NCI-H2196 (cell line): Measurements from ENCODE around the gene TMEM174.

Experiments
- DNase-seq: peaks from one replicate; lab custom pipeline; 2025; ENCODE audit not compliant: unreplicated experiment; lab: John Stamatoyannopoulos, UW

TMEM174 gene

DNA sequence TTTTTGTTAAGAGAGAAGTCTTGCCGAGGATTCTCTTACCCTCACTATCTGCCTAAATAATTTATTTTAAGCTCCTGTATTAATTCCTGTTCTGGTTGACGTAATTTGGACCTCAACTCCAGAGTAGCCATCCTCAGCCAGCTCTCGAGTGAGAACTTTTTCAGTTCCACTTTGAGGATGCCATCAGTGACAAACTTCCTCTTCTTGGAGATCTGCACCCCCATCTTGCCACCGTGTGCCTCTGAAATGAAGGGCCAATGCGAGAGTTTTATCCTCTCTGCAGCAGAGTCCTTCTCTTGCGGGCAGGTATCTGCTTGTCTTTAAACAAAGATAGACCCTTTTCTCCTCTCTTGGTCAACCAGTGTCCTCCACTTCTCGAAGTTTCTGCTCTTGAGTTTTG, 19.5 kb upstream of the TMEM174 start:
- DNase-seq: no peak

DNA sequence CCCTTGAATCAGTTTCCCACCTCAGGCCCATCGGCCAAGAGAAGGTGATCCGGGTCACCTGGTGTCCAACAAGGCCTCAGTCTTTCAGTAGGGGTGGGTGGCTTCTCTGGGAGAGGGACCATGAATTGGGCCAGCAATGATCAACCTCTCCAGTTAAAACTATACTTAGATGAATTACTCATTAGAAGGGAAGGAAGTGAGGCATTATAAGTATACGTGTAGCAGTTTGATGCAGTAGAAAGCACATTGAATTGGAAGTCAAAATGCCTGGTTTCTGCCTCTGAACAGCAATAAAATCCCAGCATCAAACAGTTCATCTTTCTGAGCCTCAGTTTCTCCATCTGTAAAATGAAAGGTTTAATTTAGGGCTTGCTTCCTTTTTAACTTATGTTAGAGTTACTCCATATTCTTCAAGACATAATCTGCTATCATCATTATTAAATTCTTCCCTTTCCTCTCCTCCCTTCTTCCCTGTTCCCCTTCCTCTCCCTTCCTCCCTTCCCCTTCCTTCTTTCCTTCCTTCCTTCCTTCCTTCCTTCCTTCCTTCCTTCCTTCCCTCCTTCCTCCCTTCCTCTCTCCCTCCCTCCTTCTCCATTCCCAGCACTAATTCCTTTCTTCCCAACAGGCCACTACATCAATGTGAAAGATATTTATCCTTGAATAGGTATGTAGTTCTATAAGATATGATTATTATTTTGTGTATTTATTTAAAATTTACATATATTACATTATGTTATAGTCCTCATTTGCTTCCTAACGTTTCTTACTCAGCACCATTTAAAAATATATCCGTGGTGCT, 18.6 kb upstream of the TMEM174 start:
- DNase-seq: no peak

DNA sequence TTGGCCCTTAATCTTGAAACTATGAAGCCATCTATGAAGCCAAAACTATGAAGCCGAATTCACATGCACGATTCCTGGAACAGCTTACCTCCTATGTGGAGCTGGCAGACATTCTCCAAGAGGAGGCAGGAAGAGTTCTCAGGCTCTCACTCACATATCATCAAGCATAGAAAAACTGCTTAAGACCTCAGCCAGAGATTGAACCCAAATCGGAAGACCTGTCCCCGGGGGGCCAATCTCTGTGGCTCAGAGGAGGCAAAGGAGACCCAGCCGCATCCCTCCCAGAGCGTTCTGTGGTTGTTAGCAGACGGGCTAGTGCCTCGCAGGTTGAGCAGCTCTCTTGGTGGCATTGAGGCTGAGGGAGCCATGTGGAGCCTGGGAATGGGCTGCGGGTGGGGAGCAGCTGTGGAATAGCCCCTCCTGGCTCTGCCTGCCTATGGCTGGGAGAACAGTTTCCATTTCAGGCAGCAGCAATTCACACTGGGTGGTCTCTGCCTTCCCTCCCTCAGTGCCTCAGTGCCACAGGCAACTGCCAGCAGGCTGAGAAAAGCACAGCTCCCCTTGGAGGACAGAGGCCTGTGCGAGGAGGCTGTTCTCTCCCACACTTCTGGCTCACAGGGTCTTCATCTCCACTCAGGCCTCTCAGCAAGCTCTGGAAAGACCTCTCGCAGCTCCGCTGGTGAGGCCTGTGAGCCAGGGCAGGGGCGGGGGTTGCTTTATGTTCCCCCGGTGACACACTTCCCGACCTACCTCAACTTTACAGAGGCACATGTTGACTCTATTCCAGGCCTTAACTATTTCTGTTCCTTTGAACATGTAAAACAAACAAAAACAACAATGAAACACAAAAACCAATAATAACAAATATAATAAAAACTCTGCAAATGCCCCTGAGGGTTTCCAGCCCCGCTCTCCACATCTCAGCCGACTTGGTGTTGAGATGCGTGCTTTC, 17.4 kb upstream of the TMEM174 start:
- no peak for DNase-seq

DNA sequence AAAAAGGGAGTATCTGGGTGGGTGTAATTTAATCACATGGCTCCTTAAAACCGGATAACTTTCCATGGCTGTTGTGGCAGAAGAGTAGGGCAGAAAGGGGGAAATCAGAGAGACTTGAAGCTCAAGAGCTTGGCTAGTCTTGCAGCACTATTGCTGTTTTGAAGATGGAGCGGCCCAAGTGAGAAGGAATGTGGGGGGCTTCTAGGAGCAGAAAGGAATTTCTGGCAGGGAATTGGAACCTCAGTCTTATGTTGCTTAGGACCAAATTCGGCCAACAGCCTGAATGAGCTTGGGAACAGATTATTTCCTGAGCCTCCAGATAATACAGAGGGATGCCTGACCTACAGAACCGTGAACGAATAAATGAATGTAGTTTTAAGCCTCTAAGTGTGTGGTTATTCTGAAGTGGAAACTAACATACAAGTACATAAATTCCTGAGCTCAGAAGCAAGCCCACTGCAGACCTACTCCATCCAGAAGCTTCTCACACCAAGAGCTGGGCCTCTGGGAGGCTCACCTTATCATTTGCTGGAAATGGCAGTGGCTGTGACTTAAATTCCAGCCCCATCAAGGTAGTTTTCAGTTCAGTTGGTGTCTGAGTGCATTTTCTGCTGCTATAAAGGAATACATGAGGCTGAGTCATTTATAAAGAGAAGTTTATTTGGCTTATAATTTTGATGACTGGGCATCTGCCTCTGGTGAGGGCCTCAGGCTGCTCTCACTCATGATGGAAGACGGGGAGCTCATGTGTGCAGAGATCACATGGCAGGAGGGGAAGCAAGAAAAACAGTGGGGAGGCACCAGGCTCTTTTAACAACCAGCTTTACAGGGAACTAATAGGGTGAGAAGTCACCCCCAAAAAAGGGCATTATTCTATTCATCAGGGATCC, 15.3 kb upstream of the TMEM174 start:
- no peak for DNase-seq

DNA sequence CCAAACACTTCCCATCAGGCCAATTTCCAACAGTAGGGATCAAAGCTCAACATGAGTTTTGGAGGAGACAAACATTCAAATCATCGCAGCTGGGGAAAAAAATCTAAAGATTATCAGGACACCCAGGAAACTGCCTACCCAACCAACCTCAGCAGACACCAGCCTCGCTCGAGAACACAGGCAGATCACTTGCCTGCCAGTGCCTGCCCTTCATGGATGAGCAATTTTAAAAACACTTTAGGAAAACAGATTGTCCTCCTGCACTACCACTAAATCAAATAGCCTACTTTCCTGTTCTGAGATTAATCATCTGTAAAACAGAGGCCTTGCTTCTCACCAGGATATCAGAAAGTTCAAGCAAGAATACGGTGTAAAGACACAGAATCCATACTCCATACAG, 14.7 kb upstream of the TMEM174 start:
- no peak for DNase-seq

DNA sequence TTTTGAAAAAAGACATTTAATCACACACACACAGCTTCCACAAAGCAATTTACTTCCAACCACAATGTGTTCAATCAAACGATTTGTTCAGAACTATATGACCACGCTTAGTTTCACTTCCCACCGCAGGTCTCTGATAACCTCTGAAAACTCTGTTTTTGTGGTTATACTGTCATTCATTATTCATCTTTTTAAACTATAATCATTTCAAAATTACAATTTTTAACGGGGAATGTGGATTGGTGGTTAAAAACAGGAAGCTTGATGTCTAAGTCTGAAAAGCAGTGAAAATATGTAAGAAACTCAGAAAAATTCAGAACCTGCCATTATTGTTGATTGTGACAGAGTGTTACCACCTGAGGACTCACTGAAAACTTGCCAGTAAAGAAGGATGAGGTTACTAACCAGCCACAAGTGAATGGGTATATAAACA, 12.7 kb upstream of the TMEM174 start:
- DNase-seq: no peak

DNA sequence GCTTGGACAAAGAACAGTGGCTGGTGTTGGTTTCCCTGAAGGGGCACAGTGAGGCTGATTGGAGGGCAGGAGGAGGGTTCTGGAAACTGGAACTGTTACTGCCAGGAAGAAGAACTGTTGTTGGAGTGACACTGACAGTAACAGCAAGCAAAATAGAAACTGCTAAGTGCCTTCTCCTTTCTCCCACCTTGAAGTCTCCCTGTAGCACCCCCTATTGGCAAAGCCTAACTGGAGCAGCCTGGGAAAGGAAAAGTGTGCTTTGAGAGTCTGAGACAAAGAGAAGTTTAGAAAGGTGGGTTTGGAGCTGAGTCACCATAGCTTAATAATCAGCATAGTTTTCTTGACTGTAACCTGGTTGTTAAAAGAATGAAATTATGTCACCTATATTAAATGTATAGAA, 2.5 kb upstream of the TMEM174 start:
- DNase-seq: no peak

DNA sequence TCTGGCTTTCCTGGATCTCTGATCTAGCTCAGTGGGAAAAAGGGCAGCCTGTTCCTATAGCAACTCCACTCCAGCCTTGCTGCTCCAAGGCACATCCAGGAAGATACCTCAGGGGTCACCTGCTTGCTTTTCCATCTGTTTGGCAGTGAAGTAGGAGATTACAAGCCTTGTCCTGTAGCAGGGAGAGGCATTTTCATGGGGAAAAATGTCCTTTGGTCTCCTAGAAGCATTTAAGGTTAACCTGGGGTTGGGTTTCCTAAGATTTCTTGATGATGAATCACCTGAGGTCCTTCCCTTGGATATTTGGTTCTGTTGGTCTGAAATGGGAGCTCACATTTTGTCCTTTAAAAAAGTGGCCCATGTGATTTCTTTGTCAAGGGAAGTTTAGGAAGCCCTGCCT, 1.5 kb upstream of the TMEM174 start:
- DNase-seq: no peak

DNA sequence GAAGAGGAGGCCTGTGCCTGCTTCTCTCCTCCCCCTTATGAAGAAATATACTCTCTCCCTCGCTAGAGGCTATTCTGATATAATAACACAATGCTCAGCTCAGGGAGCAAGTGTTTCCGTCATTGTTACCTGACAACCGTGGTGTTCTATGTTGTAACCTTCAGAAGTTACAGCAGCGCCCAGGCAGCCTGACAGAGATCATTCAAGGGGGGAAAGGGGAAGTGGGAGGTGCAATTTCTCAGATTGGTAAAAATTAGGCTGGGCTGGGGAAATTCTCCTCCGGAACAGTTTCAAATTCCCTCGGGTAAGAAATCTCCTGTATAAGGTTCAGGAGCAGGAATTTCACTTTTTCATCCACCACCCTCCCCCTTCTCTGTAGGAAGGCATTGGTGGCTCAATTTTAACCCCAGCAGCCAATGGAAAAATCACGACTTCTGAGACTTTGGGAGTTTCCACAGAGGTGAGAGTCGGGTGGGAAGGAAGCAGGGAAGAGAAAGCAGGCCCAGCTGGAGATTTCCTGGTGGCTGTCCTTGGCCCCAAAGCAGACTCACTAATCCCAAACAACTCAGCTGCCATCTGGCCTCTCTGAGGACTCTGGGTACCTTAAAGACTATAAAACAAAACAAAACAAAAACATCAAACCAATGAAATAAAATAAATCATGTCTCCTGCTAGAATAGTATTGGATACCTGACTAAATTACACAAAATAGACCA, 1.3 kb downstream of the TMEM174 start:
- no peak for DNase-seq

DNA sequence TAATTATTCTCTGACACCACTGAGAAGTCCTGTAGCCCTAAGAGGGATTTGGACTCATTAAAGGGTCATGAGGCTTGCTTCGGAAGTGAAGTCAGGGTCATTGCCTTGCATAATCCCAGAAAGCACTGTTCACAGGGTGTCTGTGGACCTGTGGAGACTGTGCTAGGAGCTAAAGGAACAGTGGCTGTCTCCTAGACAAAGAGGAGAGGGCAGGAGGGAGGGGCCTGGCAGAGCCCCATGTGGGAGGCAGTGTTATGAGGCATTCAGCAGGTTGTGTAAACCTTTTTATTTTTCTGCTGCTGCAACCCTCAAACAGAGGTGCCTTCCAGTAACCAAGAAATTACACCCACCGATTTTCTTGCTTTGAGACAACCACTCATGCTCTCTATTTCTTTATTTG, 3.3 kb downstream of the TMEM174 start:
- no peak for DNase-seq

DNA sequence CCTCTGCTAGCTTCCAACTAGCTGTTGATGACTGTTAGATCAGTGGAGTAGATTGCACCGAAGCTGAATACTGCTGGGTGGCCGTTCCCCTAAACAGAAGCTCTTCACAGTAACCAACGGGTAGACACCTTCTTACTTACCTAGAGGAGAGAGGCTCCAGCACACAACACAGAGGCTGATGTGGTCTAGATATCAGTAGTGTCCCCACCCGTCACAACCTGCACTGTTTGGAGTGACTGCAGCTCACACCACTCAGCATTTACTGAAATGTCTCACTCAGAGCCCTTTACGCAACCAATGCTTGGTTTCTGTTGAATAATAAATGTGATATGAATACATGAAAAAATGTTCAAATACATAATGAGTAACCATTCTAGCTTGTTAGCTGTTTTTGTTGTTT, 5.3 kb downstream of the TMEM174 start:
- DNase-seq: no peak

DNA sequence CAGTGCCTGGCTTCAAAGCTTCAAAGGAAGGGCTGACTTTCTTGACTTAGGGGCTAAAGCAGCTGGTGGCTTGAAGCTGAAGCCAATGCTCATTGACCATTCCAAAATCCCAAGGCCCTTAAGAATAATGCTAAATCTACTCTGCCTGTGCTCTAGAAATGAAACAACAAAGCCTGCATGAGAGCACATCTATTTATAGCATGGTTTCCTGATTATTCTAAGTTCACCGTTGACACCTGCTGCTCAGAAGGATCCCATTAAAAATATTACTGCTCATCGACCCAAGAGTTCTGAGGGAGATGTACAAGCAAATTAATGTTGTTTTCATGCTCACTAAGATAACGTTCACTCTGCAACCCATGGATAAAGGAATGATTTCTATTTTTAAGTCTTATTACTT, 6.7 kb downstream of the TMEM174 start:
- DNase-seq: no peak

DNA sequence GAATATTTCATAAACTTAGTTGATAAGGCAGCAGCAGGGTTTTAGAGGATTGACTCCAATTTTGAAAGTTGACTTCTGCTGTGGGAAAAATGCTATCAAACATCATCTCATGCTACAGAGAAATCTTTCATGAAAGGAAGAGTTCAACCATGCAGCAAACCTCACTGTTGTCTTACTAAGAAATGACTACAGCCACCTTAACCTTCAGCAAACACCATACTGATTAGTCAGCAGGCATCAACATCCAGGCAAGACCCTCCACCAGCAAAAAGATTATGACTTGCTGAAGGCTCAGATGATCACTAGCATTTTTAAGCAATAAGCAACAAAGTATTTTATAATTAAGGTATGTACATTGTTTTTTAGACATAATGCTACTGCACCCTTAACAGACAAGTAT, 7.6 kb downstream of the TMEM174 start:
- DNase-seq: no peak

DNA sequence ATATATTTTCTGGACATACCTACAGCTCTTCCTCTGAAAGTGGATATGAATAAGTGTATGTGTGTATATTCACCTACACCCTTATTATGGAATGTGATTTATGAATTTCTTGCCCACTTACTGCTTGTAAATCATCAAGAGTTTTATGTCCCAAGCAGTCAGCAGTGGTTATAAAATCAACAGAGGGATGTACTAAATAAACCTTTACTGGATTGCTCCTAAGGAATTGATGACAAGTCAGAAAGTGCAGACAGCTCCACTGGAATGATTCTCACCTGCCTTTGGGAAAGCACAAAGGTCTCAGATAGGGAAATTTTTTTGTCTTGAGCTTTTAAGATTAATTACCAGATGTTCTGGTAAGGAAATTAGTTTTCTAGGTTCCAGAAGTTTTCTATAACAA, 9.3 kb downstream of the TMEM174 start:
- DNase-seq: no peak

DNA sequence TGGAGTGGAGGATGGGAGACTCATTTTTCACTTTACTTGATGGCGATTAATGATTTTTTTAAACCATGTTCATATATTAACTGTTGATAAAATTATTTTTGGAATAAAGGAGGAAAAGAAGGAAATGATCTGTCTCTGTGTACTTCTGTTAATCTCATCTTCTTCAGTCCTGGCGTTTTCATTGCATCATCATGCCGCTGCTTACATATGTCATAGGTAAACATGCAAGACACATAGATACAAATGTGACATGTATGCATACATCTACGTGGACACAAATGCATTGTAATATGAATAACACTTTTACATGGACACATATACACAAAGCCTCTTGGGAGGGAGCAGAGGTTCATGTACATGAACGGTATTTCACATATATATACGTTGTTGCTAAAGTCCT, 10.0 kb downstream of the TMEM174 start:
- DNase-seq: no peak

DNA sequence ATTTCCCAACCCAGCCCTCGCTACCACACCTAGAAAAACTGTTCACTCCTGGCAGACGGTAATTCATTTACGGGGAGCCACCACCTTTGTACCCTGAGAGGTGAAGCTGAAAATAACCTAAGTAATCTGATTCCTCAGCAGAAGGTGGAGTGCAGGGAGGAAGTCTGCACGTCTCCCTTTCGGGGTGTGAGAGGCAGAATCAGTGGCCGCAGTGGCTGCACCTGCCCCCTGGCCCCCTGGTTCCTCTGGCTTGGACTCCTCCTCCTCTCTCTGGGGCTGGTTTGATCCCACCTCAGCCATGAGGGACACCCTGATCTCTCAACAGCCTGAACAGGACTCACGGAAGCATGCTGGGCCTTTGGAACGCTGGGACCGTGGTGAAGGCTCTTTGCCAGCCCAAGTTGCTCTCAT, 10.5 kb downstream of the TMEM174 start:
- no peak for DNase-seq

DNA sequence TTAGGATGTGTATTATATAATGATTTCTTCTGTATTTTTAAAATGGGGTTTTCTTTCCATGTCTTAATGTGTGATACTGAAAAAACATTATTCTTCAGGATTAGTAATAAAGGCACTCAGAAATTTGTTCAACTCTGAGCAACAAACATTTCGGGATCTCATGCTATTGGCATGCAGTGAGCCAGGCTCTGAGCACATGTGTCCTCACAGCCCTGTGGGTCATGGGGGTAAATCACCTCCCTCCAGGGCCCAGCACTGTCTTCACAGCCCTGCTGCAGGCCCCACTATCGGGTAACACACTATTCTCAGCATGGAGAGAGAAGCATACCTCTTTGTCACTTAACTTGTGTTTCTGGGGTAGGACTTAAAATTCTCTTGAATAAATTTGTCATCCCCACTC, 14.0 kb downstream of the TMEM174 start:
- no peak for DNase-seq

DNA sequence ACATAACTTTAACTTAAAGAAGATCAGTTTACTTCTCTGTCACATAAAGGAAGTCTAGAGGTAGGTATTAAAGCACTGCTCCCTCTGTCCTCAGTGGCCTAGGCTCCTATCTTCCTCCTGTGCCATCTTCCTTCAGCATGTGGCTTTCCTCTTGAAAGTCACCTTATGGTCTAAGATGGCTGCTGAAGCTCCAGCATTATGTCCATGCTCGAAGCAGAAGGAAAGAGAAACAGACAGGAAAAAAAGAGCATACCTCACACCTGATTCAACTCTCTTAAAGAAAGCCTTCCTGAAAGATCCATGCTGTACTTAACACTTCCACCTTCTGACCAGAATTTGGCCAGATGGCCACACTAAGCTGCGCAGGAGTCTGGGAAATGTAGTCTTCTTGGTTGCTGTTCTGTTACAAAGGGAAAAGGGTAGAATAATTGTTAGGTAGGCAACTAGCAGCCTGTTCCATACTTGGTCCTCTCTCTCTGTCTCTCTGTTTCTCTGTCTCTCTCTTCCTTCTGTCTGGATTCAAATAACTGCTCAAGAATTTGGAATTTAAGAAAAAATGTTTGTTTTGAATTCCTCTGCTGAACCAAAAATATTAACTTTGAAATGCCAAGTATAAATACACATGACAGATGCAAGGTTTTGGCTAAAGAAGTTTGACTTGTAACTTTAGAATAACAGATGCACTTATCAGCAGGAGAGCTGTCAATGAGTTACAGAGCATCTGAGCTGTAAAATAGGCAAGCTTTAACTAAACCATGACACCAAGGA, 16.0 kb downstream of the TMEM174 start:
- peak; percentile 2 for DNase-seq

DNA sequence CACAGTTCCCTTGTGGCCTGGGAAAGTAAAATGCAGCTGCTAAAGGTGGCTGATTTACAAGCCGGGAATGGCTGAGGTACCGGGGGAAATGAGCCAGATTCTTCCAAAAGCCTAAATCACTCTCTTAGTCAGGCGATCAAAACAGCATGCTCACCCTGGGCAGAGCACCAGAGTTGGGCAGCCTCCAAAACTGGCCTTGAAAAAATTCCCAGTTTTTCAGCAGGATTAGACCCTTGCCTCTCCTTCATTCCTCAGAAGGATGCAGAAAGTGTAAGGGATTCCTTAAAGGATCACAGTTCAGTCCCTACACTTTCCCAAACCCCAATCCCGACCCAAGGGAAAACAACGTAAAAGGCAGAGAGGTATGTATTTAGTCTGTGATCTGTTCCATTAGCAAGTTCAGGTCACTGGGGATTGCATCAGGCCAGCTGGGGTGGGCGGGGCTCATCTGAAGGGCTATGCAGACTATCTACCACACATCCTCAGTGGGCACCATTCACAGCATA, 16.9 kb downstream of the TMEM174 start:
- DNase-seq: no peak

DNA sequence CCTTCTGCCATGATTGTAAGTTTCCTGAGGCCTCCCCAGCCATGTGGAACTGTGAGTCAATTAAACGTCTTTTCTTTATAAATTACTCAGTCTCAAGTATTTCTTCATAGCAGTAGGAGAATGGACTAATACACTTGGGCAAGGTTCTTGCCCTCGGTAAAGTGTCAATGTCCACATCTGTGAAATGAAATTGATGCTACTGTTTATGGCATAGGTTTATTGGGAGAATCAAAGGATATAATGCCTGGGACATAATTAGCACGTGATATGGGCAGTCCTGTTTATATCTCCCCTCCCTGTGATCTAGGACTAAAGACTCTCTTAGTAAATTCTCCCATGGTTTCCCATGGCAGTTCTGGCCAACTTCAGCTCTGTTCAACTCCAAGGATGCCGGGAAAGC, 19.4 kb downstream of the TMEM174 start:
- DNase-seq: no peak
